Measurements from ENCODE around the gene E2F2.

The E2F2 gene

GRCh38 chr1:23469372-23469982 lies 61.6 kb downstream of the E2F2 start:
- no peak for DNase-seq (ENCODE audit: low spot score)
- TF ChIP-seq CTCF (IDR thresholded peaks at IDR 0.05; ENCODE audit: extremely low read depth, missing control alignments) = no peak

- no peak for TF ChIP-seq CTCF (IDR thresholded peaks at IDR 0.05; ENCODE audit: extremely low read depth, missing control alignments)
- DNase-seq (ENCODE audit: low spot score) = no peak
These were observed 64.5 kb downstream of the E2F2 start for GRCh38 chr1:23466423-23466989.

GRCh38 chr1:23463286-23463685 lies 67.7 kb downstream of the E2F2 start:
- no peak for TF ChIP-seq CTCF (IDR thresholded peaks at IDR 0.05; ENCODE audit: extremely low read depth, missing control alignments)
- DNase-seq (ENCODE audit: low spot score) = no peak

GRCh38 chr1:23462766-23463165 lies 68.3 kb downstream of the E2F2 start:
- no peak for TF ChIP-seq CTCF (IDR thresholded peaks at IDR 0.05; ENCODE audit: extremely low read depth, missing control alignments)
- DNase-seq (ENCODE audit: low spot score) = no peak

GRCh38 chr1:23461050-23461449 lies 70.0 kb downstream of the E2F2 start:
- TF ChIP-seq CTCF (IDR thresholded peaks at IDR 0.05; ENCODE audit: extremely low read depth, missing control alignments) = no peak
- DNase-seq (ENCODE audit: low spot score) = no peak

GRCh38 chr1:23460519-23460918 lies 70.5 kb downstream of the E2F2 start:
- DNase-seq (ENCODE audit: low spot score) = no peak
- TF ChIP-seq CTCF (IDR thresholded peaks at IDR 0.05; ENCODE audit: extremely low read depth, missing control alignments) = no peak

- TF ChIP-seq CTCF (IDR thresholded peaks at IDR 0.05; ENCODE audit: extremely low read depth, missing control alignments) = no peak
- no peak for DNase-seq (ENCODE audit: low spot score)
These were observed 71.7 kb downstream of the E2F2 start for GRCh38 chr1:23459338-23459757.
